Caco-2 (cell line): Measurements from ENCODE around the gene OR56A5. TPM values are rescaled to one million over a fixed set of nuclear protein-coding genes. Genes with fewer than 3 reads are reported as not detected.

Experiments
- BruUV-seq: library from RNA; stranded (reverse); fragments of 400-500 nt; replicated peaks from 2 replicates; lab custom pipeline; 2021; lab: Mats Ljungman, UMichigan
- CTCF ChIA-PET: fragments of 300-600 bp; sonication (Branson Sonifier 250); formaldehyde crosslinking; loops from one replicate; lab custom pipeline; 2022; ENCODE audit warnings: antibody characterized with exemption; lab: Charles Lee
- POLR2A ChIA-PET: fragments of 300-600 bp; sonication (Branson Sonifier 250); formaldehyde crosslinking; loops from one replicate; lab custom pipeline; 2022; ENCODE audit warnings: antibody characterized with exemption; lab: Charles Lee
- DNase-seq, 2 experiments: peaks; one replicate each; pipeline versions ENCODE4 v3.0.0 to v3.0.0-alpha.2; 2020 to 2022
- H3K27me3 ChIP-seq: replicated peaks from 2 replicates; pipeline ENCODE4 v1.6.0; 2011; ENCODE audit warnings: low read length; ENCODE audit not compliant: control insufficient read depth, insufficient read depth
- H3K36me3 ChIP-seq: 2 replicates; pipeline ENCODE4 v1.5.1; 2011; ENCODE audit warnings: low read length; ENCODE audit not compliant: control insufficient read depth, insufficient read depth
- H3K4me1 ChIP-seq: fragments of 250-450 bp; sonication (Bioruptor Pico); 2 replicates; pipeline ENCODE4 v1.5.1; 2020; ENCODE audit warnings: mild to moderate bottlenecking
- H3K4me3 ChIP-seq: 2 replicates; pipeline ENCODE4 v1.5.1; 2011; ENCODE audit warnings: low read depth, mild to moderate bottlenecking, control low read depth, low read length
- H3K9me3 ChIP-seq: fragments of 250-450 bp; sonication (Bioruptor Pico); 2 replicates; pipeline ENCODE4 v1.5.1; 2020; ENCODE audit warnings: mild to moderate bottlenecking, moderate library complexity
- H3K27ac Mint-ChIP-seq: one replicate; pipeline ENCODE4 v1.8.0; 2022; ENCODE audit warnings: mixed read lengths; ENCODE audit not compliant: unreplicated experiment
- H3K27me3 Mint-ChIP-seq: one replicate; pipeline ENCODE4 v1.8.0; 2022; ENCODE audit warnings: mixed read lengths; ENCODE audit not compliant: insufficient read depth, unreplicated experiment
- H3K36me3 Mint-ChIP-seq: one replicate; pipeline ENCODE4 v1.8.0; 2022; ENCODE audit warnings: mild to moderate bottlenecking, mixed read lengths; ENCODE audit not compliant: insufficient read depth, unreplicated experiment
- H3K4me1 Mint-ChIP-seq: one replicate; pipeline ENCODE4 v1.8.0; 2022; ENCODE audit warnings: low read depth, mixed read lengths; ENCODE audit not compliant: unreplicated experiment
- H3K4me3 Mint-ChIP-seq: one replicate; pipeline ENCODE4 v1.8.0; 2022; ENCODE audit warnings: mild to moderate bottlenecking, moderate library complexity, mixed read lengths; ENCODE audit not compliant: unreplicated experiment
- H3K9me3 Mint-ChIP-seq: one replicate; pipeline ENCODE4 v1.8.0; 2022; ENCODE audit warnings: mixed read lengths; ENCODE audit not compliant: unreplicated experiment
- CTCF ChIP-seq, 2 experiments: fragments of 200-600 bp in 1 of 2; IDR thresholded peaks; 1 replicate in 1 of 2; 2 replicates in 1 of 2; pipeline versions ENCODE4 v1.5.1 to v1.8.0; 2011 to 2022; ENCODE audit warnings: antibody characterized with exemption in 1 of 2, control low read depth in 1 of 2, inconsistent platforms in 1 of 2, low read depth in 1 of 2, low read length in 1 of 2, mild to moderate bottlenecking in 1 of 2, moderate library complexity in 1 of 2; ENCODE audit not compliant: insufficient read depth in 1 of 2, severe bottlenecking in 1 of 2, unreplicated experiment in 1 of 2
- intact Hi-C: fragments of 100-400 bp; cut with micrococcal nuclease; formaldehyde crosslinking; loops from one replicate; pipeline ENCODE4 v1.10.0; 2022; ENCODE audit not compliant: unreplicated experiment
- total RNA-seq: library from RNA; stranded (reverse); gene quantifications from 2 replicates; pipeline ENCODE4 v1.2.3, GENCODE V29; 2022

OR56A5 gene
- total RNA-seq, 1 experiment from 2014 or later: not detected

- no peak for DNase-seq
- no peak overlapping the region for H3K27ac Mint-ChIP-seq
- H3K27me3 Mint-ChIP-seq: peaks cover 3% of the 10 kb centered on the region
- H3K4me1 ChIP-seq: no peaks in the 10 kb centered on the region
- ChIA-PET POLR2A (no interaction called here), CTCF (no interaction called here)
- no peaks in the 10 kb centered on the region for H3K9me3 Mint-ChIP-seq
- TF ChIP-seq CTCF (IDR thresholded peaks at IDR 0.05; ENCODE audit: insufficient read depth in 1 of 2, low read depth in 1 of 2, low read length in 1 of 2, severe bottlenecking in 1 of 2, unreplicated experiment in 1 of 2): no peak
- no peak overlapping the region for H3K4me3 Mint-ChIP-seq
- H3K36me3 ChIP-seq: no peaks in the 10 kb centered on the region
- no peaks in the 10 kb centered on the region for H3K36me3 Mint-ChIP-seq
- no peak overlapping the region for H3K4me3 ChIP-seq
- no TSS peak for BruUV-seq
- intact Hi-C loops: no loop called here
- no peaks in the 10 kb centered on the region for H3K4me1 Mint-ChIP-seq
- peaks cover 12% of the 10 kb centered on the region; the same call in 1 of the 2 replicates for H3K9me3 ChIP-seq
- H3K27me3 ChIP-seq: no peaks in the 10 kb centered on the region
These were observed 12.7 kb downstream of the OR56A5 start for GRCh38 chr11:5955586-5955985.

- ChIA-PET CTCF (interaction anchor here (0.5 kb wide), 1 partner anchor 363 kb away, joined by 3 read pairs; no protein-coding TSS in a partner anchor), POLR2A (no interaction called here)
- Histone ChIP-seq H3K27me3 (no peaks in the 10 kb centered on the region), H3K4me3 (no peak within 1 kb of the TSS), H3K9me3 (no peaks in the 10 kb centered on the region), H3K4me1 (no peaks in the 10 kb centered on the region), H3K36me3 (no peaks in the 10 kb centered on the region)
- BruUV-seq: no TSS peak
- Mint-ChIP-seq H3K36me3 (no peaks in the 10 kb centered on the region), H3K4me3 (no peak within 1 kb of the TSS), H3K4me1 (no peaks in the 10 kb centered on the region), H3K27me3 (peaks cover 13% of the 10 kb centered on the region), H3K9me3 (peaks cover 9% of the 10 kb centered on the region), H3K27ac (no peak within 1 kb of the TSS)
- TF ChIP-seq CTCF (IDR thresholded peaks at IDR 0.05; ENCODE audit: insufficient read depth in 1 of 2, low read depth in 1 of 2, low read length in 1 of 2, severe bottlenecking in 1 of 2, unreplicated experiment in 1 of 2): no peak
- no peak for DNase-seq
- intact Hi-C loops: no loop called here
These were observed 26.3 kb downstream of the OR56A5 start, which contains the start of gene OR56A3 for GRCh38 chr11:5941951-5942350. Gene OR56A3, plus strand, starts transcription at chr11:5942251. Its CDS starts 5,096 bp downstream, at chr11:5947347.

- no peak for TF ChIP-seq CTCF (IDR thresholded peaks at IDR 0.05; ENCODE audit: insufficient read depth in 1 of 2, low read depth in 1 of 2, low read length in 1 of 2, severe bottlenecking in 1 of 2, unreplicated experiment in 1 of 2)
- no peak for DNase-seq
- H3K27me3 ChIP-seq: no peaks in the 10 kb centered on the region
- no peak overlapping the region for H3K4me3 ChIP-seq
- no peaks in the 10 kb centered on the region for H3K36me3 ChIP-seq
- no peak overlapping the region for H3K27ac Mint-ChIP-seq
- no peaks in the 10 kb centered on the region for H3K36me3 Mint-ChIP-seq
- no peak overlapping the region for H3K4me3 Mint-ChIP-seq
- no peaks in the 10 kb centered on the region for H3K9me3 ChIP-seq
- H3K4me1 Mint-ChIP-seq: no peaks in the 10 kb centered on the region
- no peaks in the 10 kb centered on the region for H3K4me1 ChIP-seq
- ChIA-PET CTCF (no interaction called here), POLR2A (no interaction called here)
- intact Hi-C loops: no loop called here
- peaks cover 9% of the 10 kb centered on the region for H3K9me3 Mint-ChIP-seq
- peaks cover 13% of the 10 kb centered on the region for H3K27me3 Mint-ChIP-seq
- BruUV-seq: no TSS peak
These were observed 27.5 kb downstream of the OR56A5 start for GRCh38 chr11:5940748-5941147.
